Karpas-422 (cell line): ENCODE results near the gene GDF7. TPM values are rescaled to one million over a fixed set of nuclear protein-coding genes. Genes with fewer than 3 reads are reported as not detected.

Experiments
- DNase-seq: peaks from one replicate; pipeline ENCODE4 v3.0.0-alpha.2; 2015
- H2AFZ ChIP-seq: fragments of 200-600 bp; sonication (generic); 2 replicates; pipeline ENCODE4 v1.6.1; 2014; ENCODE audit warnings: antibody characterized with exemption, low read length, mixed read lengths
- H3K27ac ChIP-seq: fragments of 200-600 bp; sonication (generic); 2 replicates; pipeline ENCODE4 v1.5.1; 2014; ENCODE audit warnings: mild to moderate bottlenecking, low read length, moderate library complexity
- H3K27me3 ChIP-seq: fragments of 200-600 bp; sonication (generic); 2 replicates; pipeline ENCODE4 v1.6.1; 2014; ENCODE audit warnings: low read length, mixed read lengths
- H3K36me3 ChIP-seq: fragments of 200-600 bp; sonication (generic); 2 replicates; pipeline ENCODE4 v1.6.1; 2014; ENCODE audit warnings: low read length, mixed read lengths; ENCODE audit not compliant: insufficient read depth
- H3K4me1 ChIP-seq: fragments of 200-600 bp; sonication (generic); 2 replicates; pipeline ENCODE4 v1.6.1; 2014; ENCODE audit warnings: mild to moderate bottlenecking, low read length, mixed read lengths
- H3K4me2 ChIP-seq: fragments of 200-600 bp; sonication (generic); 2 replicates; pipeline ENCODE4 v1.6.1; 2014; ENCODE audit warnings: low read length, low read depth, mild to moderate bottlenecking; ENCODE audit not compliant: poor library complexity, severe bottlenecking
- H3K4me3 ChIP-seq: fragments of 200-600 bp; sonication (generic); 2 replicates; pipeline ENCODE4 v1.5.1; 2014; ENCODE audit warnings: mild to moderate bottlenecking, antibody characterized with exemption, low read length, mixed read lengths
- H3K79me2 ChIP-seq: fragments of 200-600 bp; sonication (generic); 2 replicates; pipeline ENCODE4 v1.6.1; 2014; ENCODE audit warnings: mild to moderate bottlenecking, low read length, mixed read lengths
- H3K9ac ChIP-seq: fragments of 200-600 bp; sonication (generic); 2 replicates; pipeline ENCODE4 v1.6.0; 2014; ENCODE audit warnings: low read length
- H3K9me2 ChIP-seq: fragments of 200-600 bp; sonication (generic), shearing (Covaris generic); replicated peaks from 2 replicates; pipeline ENCODE4 v1.6.0; 2014; ENCODE audit warnings: mild to moderate bottlenecking, low read length, moderate library complexity; ENCODE audit not compliant: insufficient read depth
- H3K9me3 ChIP-seq: fragments of 300-700, 200-600 bp; sonication (generic); 2 replicates; pipeline ENCODE4 v1.6.1; 2014; ENCODE audit warnings: low read length, mixed read lengths
- H4K20me1 ChIP-seq: fragments of 200-600 bp; sonication (generic); 2 replicates; pipeline ENCODE4 v1.6.1; 2014; ENCODE audit warnings: mild to moderate bottlenecking, antibody characterized with exemption, low read length, low read depth; ENCODE audit not compliant: insufficient read depth
- total RNA-seq: library from RNA; depleted of rRNA; stranded (reverse); fragments of >200 nt; shearing (Covaris generic); gene quantifications from 2 replicates; pipeline ENCODE4 v1.2.3, GENCODE V29; 2014; ENCODE audit warnings: low replicate concordance

Gene GDF7
- total RNA-seq, 1 experiment from 2014 or later: under 0.01 TPM

GRCh38 chr2:20649576-20649975 is 17.4 kb upstream of the GDF7 start:
- Histone ChIP-seq H3K9ac (0 out of 2 replicates have a peak overlapping the region, but pooled peaks have one; percentile 76), H3K36me3 (no peaks in the 10 kb centered on the region), H3K4me2 (peak overlapping the region; percentile 99), H3K4me3 (no peak overlapping the region; the same call in 1 of the 2 replicates), H3K27me3 (no peaks in the 10 kb centered on the region; the same call in 1 of the 2 replicates), H3K79me2 (no peaks in the 10 kb centered on the region), H3K4me1 (peaks cover 18% of the 10 kb centered on the region), H3K9me2 (no peaks in the 10 kb centered on the region), H3K9me3 (no peaks in the 10 kb centered on the region), H3K27ac (no peak overlapping the region), H4K20me1 (no peaks in the 10 kb centered on the region), H2AFZ (no peak overlapping the region)
- no peak for DNase-seq

GRCh38 chr2:20649976-20650375 is 17.0 kb upstream of the GDF7 start:
- Histone ChIP-seq H3K27ac (no peak overlapping the region), H3K4me3 (peak overlapping the region; percentile 93), H3K4me1 (peaks cover 18% of the 10 kb centered on the region), H4K20me1 (no peaks in the 10 kb centered on the region), H3K27me3 (no peaks in the 10 kb centered on the region; the same call in 1 of the 2 replicates), H3K4me2 (peak overlapping the region; percentile 99), H3K9ac (peak overlapping the region; percentile 76), H3K36me3 (no peaks in the 10 kb centered on the region), H3K79me2 (no peaks in the 10 kb centered on the region), H2AFZ (0 out of 2 replicates have a peak overlapping the region, but pooled peaks have one; percentile 96), H3K9me2 (no peaks in the 10 kb centered on the region), H3K9me3 (no peaks in the 10 kb centered on the region)
- no peak for DNase-seq

DNA sequence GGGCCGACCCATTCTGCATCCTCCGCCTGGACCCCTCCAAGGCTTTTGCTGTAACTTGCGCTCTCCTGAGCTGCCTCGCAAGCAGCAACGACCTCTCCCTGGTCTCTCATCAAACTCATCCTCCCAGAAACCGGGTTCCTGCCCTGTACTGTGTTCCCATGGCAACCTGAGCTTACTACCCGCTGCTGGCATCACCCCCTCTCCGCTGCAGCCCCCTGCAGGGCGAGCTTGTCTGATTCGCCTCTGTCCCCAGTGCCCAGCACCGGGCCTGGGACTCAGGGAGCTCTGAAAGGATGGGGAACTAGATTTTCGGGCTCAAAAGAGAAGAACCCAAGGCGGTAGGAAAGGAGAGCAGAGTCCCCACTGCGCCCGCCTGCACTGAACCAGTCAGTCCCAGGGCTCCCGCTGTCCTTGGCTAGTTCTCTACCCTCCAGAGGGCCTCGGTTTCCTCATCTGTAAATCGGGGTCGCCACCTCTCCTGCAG is 16.5 kb upstream of the GDF7 start:
- Histone ChIP-seq H2AFZ (peak overlapping the region; percentile 96), H3K27ac (no peak overlapping the region), H3K79me2 (no peaks in the 10 kb centered on the region), H3K4me2 (peak overlapping the region; percentile 99), H3K36me3 (no peaks in the 10 kb centered on the region), H3K4me1 (peaks cover 18% of the 10 kb centered on the region), H3K27me3 (no peaks in the 10 kb centered on the region; the same call in 1 of the 2 replicates), H3K9me3 (no peaks in the 10 kb centered on the region), H3K9ac (peak overlapping the region; percentile 76), H3K4me3 (peak overlapping the region; percentile 93), H3K9me2 (no peaks in the 10 kb centered on the region), H4K20me1 (no peaks in the 10 kb centered on the region)
- peak; percentile 73 for DNase-seq

GRCh38 chr2:20650877-20651730 is 15.8 kb upstream of the GDF7 start, which contains the start of gene HS1BP3:
Gene HS1BP3 (minus strand): TSS chr2:20651098. CDS start chr2:20651063, 35 bp downstream.
- H3K4me2 ChIP-seq: peak within 1 kb of the TSS; percentile 99
- no peaks in the 10 kb centered on the region for H4K20me1 ChIP-seq
- peak within 1 kb of the TSS; percentile 100 for H2AFZ ChIP-seq
- no peaks in the 10 kb centered on the region for H3K79me2 ChIP-seq
- no peaks in the 10 kb centered on the region for H3K36me3 ChIP-seq
- peak within 1 kb of the TSS; percentile 85 for H3K9ac ChIP-seq
- H3K27ac ChIP-seq: no peak within 1 kb of the TSS
- peak; percentile 95 for DNase-seq
- H3K4me1 ChIP-seq: peaks cover 18% of the 10 kb centered on the region
- H3K27me3 ChIP-seq: no peaks in the 10 kb centered on the region; the same call in 1 of the 2 replicates
- no peaks in the 10 kb centered on the region for H3K9me2 ChIP-seq
- no peaks in the 10 kb centered on the region for H3K9me3 ChIP-seq
- peak within 1 kb of the TSS; percentile 93 for H3K4me3 ChIP-seq

DNA sequence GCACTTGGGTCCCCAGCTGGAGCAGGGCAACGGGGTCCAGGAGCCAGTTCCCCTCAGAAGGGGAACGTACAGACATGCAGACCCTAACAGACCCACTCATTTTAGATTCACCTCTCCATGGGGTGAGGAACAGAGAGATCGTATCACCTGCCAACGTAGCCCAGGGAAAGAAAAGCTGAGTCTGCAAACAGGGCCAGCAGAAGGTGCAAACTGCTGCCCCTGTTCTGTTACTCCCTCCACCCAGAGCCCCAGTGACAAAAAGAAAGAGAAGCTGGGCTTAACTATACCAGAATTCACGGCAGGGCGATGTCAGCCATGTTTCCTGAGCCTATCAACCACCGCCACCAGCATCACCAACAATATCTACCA is 15.2 kb upstream of the GDF7 start:
- peaks cover 18% of the 10 kb centered on the region for H3K4me1 ChIP-seq
- no peak for DNase-seq
- H4K20me1 ChIP-seq: no peaks in the 10 kb centered on the region
- H3K27ac ChIP-seq: no peak overlapping the region
- H2AFZ ChIP-seq: peak overlapping the region; percentile 100
- peak overlapping the region; percentile 93 for H3K4me3 ChIP-seq
- no peaks in the 10 kb centered on the region for H3K9me2 ChIP-seq
- H3K4me2 ChIP-seq: peak overlapping the region; percentile 99
- no peaks in the 10 kb centered on the region for H3K36me3 ChIP-seq
- H3K9me3 ChIP-seq: no peaks in the 10 kb centered on the region
- H3K27me3 ChIP-seq: no peaks in the 10 kb centered on the region; the same call in 1 of the 2 replicates
- no peaks in the 10 kb centered on the region for H3K79me2 ChIP-seq
- peak overlapping the region; percentile 85 for H3K9ac ChIP-seq

DNA sequence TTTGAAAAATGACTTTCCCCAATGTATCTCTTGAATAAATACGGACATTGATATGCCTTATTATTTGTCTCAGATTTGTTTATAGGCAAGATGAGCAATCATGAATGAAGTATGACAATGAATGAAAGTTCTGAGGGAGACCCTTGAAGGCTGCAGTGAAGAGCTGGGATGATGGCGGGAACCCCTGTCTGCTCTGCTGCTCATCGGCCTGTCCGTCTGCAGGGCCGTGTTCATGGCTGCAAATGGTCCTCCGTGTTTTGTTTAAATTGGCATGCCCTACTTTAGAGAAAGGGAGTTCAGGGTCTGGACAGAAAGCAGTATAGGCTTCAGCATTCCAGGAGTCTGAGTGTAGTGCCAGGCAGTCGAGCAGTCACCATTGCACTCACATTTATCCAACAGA is 14.8 kb upstream of the GDF7 start:
- no peaks in the 10 kb centered on the region; the same call in 1 of the 2 replicates for H3K27me3 ChIP-seq
- no peaks in the 10 kb centered on the region for H3K79me2 ChIP-seq
- H4K20me1 ChIP-seq: no peaks in the 10 kb centered on the region
- no peak overlapping the region for H2AFZ ChIP-seq
- no peak overlapping the region for H3K4me3 ChIP-seq
- H3K9me3 ChIP-seq: no peaks in the 10 kb centered on the region
- DNase-seq: no peak
- H3K36me3 ChIP-seq: no peaks in the 10 kb centered on the region
- H3K9me2 ChIP-seq: no peaks in the 10 kb centered on the region
- H3K27ac ChIP-seq: no peak overlapping the region
- H3K4me2 ChIP-seq: no peak overlapping the region
- H3K4me1 ChIP-seq: peaks cover 18% of the 10 kb centered on the region
- no peak overlapping the region for H3K9ac ChIP-seq

DNA sequence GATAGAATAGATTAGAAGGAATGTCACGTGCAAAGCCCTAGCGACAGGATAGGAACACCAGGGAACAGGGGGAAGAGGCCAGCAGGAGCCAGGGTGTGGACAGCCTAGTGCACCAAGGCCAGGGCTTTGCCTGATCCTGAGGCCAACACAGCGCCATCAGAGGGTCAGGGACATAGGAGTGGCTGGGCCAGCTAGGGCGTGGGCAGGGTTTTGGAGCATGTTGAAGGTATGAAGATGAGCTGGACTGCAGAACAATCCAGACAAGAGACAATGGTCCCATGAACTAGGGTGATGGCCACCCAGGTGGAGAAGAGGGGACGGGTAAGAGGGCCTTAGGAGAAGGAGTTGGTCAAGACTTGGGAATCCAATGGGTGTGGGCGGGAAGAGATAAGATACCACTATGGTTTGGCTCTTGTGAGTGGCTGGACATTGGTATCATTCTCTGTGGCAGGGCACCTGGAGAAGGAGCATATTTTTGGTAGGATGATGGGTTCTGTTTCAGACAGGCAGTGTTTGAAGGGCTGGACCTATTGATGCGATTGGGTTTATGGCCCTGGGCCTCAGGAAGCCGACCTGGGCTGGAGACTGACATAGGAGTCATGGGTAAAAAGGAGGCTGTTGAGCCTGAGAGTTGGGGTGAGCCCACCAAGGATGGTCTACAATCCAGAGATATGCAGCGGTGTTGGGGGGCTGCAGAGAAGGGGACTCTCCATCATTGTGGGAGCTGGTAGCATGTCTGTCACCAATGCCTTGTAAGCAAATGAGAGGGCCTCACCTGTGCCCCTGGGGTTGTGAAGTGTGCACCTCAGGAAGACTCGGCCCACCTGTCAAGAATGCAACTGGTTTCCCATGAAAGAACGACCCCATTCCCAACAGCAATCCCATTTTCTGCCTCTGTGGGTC is 14.0 kb upstream of the GDF7 start:
- no peaks in the 10 kb centered on the region for H3K9me2 ChIP-seq

More for the DNA sequence above, 14.0 kb upstream of the GDF7 start:
- peaks cover 18% of the 10 kb centered on the region for H3K4me1 ChIP-seq
- H3K9ac ChIP-seq: no peak overlapping the region
- H2AFZ ChIP-seq: no peak overlapping the region
- no peaks in the 10 kb centered on the region; the same call in 1 of the 2 replicates for H3K27me3 ChIP-seq
- H3K4me2 ChIP-seq: no peak overlapping the region
- no peaks in the 10 kb centered on the region for H3K36me3 ChIP-seq
- H3K79me2 ChIP-seq: no peaks in the 10 kb centered on the region
- no peaks in the 10 kb centered on the region for H4K20me1 ChIP-seq
- DNase-seq: no peak
- no peak overlapping the region for H3K4me3 ChIP-seq
- no peaks in the 10 kb centered on the region for H3K9me3 ChIP-seq
- H3K27ac ChIP-seq: no peak overlapping the region
